Inflammatory macrophage treated with lipopolysaccharide for 1 hour (primary cell): ENCODE results near the gene PNPLA2.

Source experiments
- DNase-seq, 2 donors: peaks; one replicate each; pipeline ENCODE4 v3.0.0-alpha.2; 2020 to 2022

The PNPLA2 gene

GRCh38 chr11:862696-863022 lies 43.9 kb downstream of the PNPLA2 start:
- no peak for DNase-seq

GRCh38 chr11:863023-863909 lies 44.6 kb downstream of the PNPLA2 start:
- no peak for DNase-seq

GRCh38 chr11:863910-864827 lies 45.5 kb downstream of the PNPLA2 start:
- DNase-seq, result no peak

- no peak for DNase-seq
Observed at GRCh38 chr11:864898-865297, 46.2 kb downstream of the PNPLA2 start.

- DNase-seq, result no peak
Observed at GRCh38 chr11:865462-866430, 47.0 kb downstream of the PNPLA2 start.

- DNase-seq, result no peak
Observed at GRCh38 chr11:866481-866880, 47.8 kb downstream of the PNPLA2 start.

- DNase-seq, result no peak
Observed at GRCh38 chr11:867856-868358, 49.2 kb downstream of the PNPLA2 start.

GRCh38 chr11:868394-868793 lies 49.7 kb downstream of the PNPLA2 start:
- DNase-seq, result no peak

- no peak for DNase-seq
Observed at GRCh38 chr11:868802-869201, 50.1 kb downstream of the PNPLA2 start.

GRCh38 chr11:869399-870126 lies 50.8 kb downstream of the PNPLA2 start:
- DNase-seq, result no peak

- no peak for DNase-seq
Observed at GRCh38 chr11:870127-870413, 51.4 kb downstream of the PNPLA2 start.

- DNase-seq, result no peak
Observed at GRCh38 chr11:870418-870817, 51.7 kb downstream of the PNPLA2 start.

GRCh38 chr11:871472-871871 lies 52.8 kb downstream of the PNPLA2 start:
- DNase-seq, result no peak

GRCh38 chr11:872799-873198 lies 54.1 kb downstream of the PNPLA2 start:
- no peak for DNase-seq

GRCh38 chr11:873706-874105 lies 55.0 kb downstream of the PNPLA2 start:
- DNase-seq, result no peak
